Measurements from ENCODE around the gene PKP2. TPM values are rescaled to one million over a fixed set of nuclear protein-coding genes. Genes with fewer than 3 reads are reported as not detected.

The PKP2 gene
- total and polyA plus RNA-seq, 2 of the 13 experiments (the other 11 are each of a cell fraction or from before 2014, with no cell fraction given), result 15.1 to 25.3 TPM

DNA sequence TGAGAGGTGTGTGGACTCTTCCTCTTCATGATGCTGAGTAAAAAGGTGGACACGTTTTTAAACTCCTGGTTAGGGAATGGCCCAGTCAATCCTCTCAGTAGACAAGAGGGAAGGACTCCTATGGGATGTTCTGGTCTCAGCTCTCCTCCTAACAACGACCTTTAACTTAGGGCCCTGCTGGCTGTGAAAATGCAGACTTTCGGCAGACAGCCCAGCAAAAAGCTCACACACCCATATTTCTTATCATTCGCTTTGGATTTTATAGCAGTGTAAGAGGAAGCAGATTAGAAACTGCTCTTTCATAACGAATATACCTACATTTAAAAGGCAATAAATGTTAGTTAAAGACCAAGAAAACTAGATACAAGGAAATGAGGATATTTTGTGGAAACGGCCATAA lies 122.9 kb downstream of the PKP2 start:
- WGBS (ENCODE audit: low lambda C conversion rate), result 17% methylated on average over 6 of the region's 6 CpGs
- no TSS peak for BruUV-seq (replicated peaks)
- H3K27ac ChIP-seq (ENCODE audit: extremely low read length, insufficient read depth, low read length), result no peak overlapping the region
- H3K27me3 ChIP-seq (ENCODE audit: control insufficient read depth in 1 of 2, insufficient read depth in 2 of 2, low read length in 2 of 2), result no peaks in the 10 kb centered on the region
- CTCF ChIA-PET (ENCODE audit: low intra/inter-chr PET ratio, low total read pairs), result no interaction called here
- TF ChIP-seq RFX5 (IDR thresholded peaks at IDR 0.05; ENCODE audit: low read depth, low read length) (no peak), CBX2 (IDR thresholded peaks at IDR 0.05; ENCODE audit: low read depth, low read length) (no peak), CBX2 (CRISPR knock-in tag; IDR thresholded peaks at IDR 0.05; ENCODE audit: low read depth) (no peak), SOX13 (IDR thresholded peaks at IDR 0.05) (no peak), SOX13 (CRISPR knock-in tag; conservative IDR thresholded peaks at IDR 0.05 in 1 of 2, IDR thresholded peaks at IDR 0.05 in 1 of 2) (no peak), RORA (CRISPR knock-in tag; IDR thresholded peaks at IDR 0.05) (no peak), DNMT1 (CRISPR knock-in tag; IDR thresholded peaks at IDR 0.05) (no peak), EZH2 (conservative IDR thresholded peaks at IDR 0.05; ENCODE audit: low read depth, low read length) (no peak), ARNT (IDR thresholded peaks at IDR 0.05) (no peak), ZNF713 (CRISPR knock-in tag; IDR thresholded peaks at IDR 0.05) (no peak), EP300 (IDR thresholded peaks at IDR 0.05; ENCODE audit: low read depth in 2 of 2, low read length in 2 of 2) (no peak), EP300 (CRISPR knock-in tag; IDR thresholded peaks at IDR 0.05; ENCODE audit: borderline replicate concordance) (no peak), ISX (CRISPR knock-in tag; conservative IDR thresholded peaks at IDR 0.05) (no peak), ZBTB1 (CRISPR knock-in tag; IDR thresholded peaks at IDR 0.05; ENCODE audit: borderline replicate concordance) (no peak)
- ATAC-seq (no peak), DNase-seq (ENCODE audit: low spot score) (no peak), FAIRE-seq (no peak)
- H3K9ac ChIP-seq (ENCODE audit: insufficient read depth, low read depth, low read length), result no peak overlapping the region
- no peak overlapping the region for H2AFZ ChIP-seq (ENCODE audit: low read length)
- intact Hi-C loops (cut with micrococcal nuclease; ENCODE audit: unreplicated experiment) (no loop called here), in situ Hi-C loops (cut with HindIII; ENCODE audit: extremely low pct_ligation_motif_present, low pct_unique_long_range_greater_than_20kb) (loop anchor here (25.0 kb wide), 1 partner anchor 639 kb away; no protein-coding TSS in a partner anchor)
- POLR2A ChIA-PET, result no interaction called here
- no peaks in the 10 kb centered on the region for H3K79me2 ChIP-seq (ENCODE audit: insufficient read depth, low read length)
- H3K36me3 ChIP-seq (replicated peaks in 1 of 2; ENCODE audit: control insufficient read depth in 1 of 2, insufficient read depth in 2 of 2, low read length in 2 of 2), result no peaks in the 10 kb centered on the region
- H3K4me2 ChIP-seq (ENCODE audit: low read depth, low read length), result no peak overlapping the region
- H3K9me3 ChIP-seq (ENCODE audit: low read length), result no peaks in the 10 kb centered on the region
- H4K20me1 ChIP-seq (ENCODE audit: insufficient read depth, low read length), result no peaks in the 10 kb centered on the region
- H3K4me1 ChIP-seq (ENCODE audit: insufficient read depth, low read length), result no peaks in the 10 kb centered on the region
- H3K4me3 ChIP-seq (replicated peaks in 1 of 3; ENCODE audit: insufficient read depth in 1 of 3, low read depth in 2 of 3, low read length in 3 of 3), result no peak overlapping the region
